WTC11 (cell line): Measurements from ENCODE around the gene RIC3. TPM values are rescaled to one million over a fixed set of nuclear protein-coding genes. Genes with fewer than 3 reads are reported as not detected.

Experiments used
- ATAC-seq: fragments of 200-7000 bp; cut with Tn5 transposase; 2 replicates; pipeline ENCODE4 v1.10.0; 2021; ENCODE audit warnings: mild to moderate bottlenecking, moderate library complexity
- CTCF ChIA-PET: fragments of 300-600 bp; sonication (Branson Sonifier 250); formaldehyde crosslinking; loops from one replicate; lab custom pipeline; 2021; ENCODE audit warnings: antibody characterized with exemption; lab: Charles Lee
- POLR2A ChIA-PET: fragments of 350-600 bp; sonication (Branson Sonifier 250); formaldehyde crosslinking; loops from one replicate; lab custom pipeline; 2021; ENCODE audit warnings: antibody characterized with exemption; lab: Charles Lee
- DNase-seq: peaks from one replicate; pipeline ENCODE4 v3.0.0; 2021; ENCODE audit warnings: low spot score
- H3K27ac Mint-ChIP-seq: 2 replicates; pipeline ENCODE4 v1.8.0; 2021; ENCODE audit warnings: mixed read lengths
- H3K27me3 Mint-ChIP-seq: 2 replicates; pipeline ENCODE4 v1.8.0; 2021; ENCODE audit warnings: low read depth, mild to moderate bottlenecking, moderate library complexity, mixed read lengths
- H3K36me3 Mint-ChIP-seq: 2 replicates; pipeline ENCODE4 v1.8.0; 2021; ENCODE audit warnings: mixed read lengths
- H3K4me1 Mint-ChIP-seq: 2 replicates; pipeline ENCODE4 v1.8.0; 2022; ENCODE audit warnings: mixed read lengths
- H3K4me3 Mint-ChIP-seq: 2 replicates; pipeline ENCODE4 v1.8.0; 2021; ENCODE audit warnings: mild to moderate bottlenecking, moderate library complexity, mixed read lengths
- H3K9me3 Mint-ChIP-seq: 2 replicates; pipeline ENCODE4 v1.8.0; 2021; ENCODE audit warnings: mixed read lengths
- AR ChIP-seq: fragments of 250-450 bp; sonication (Bioruptor Pico); IDR thresholded peaks from 2 replicates; pipeline ENCODE4 v1.9.0; 2021; ENCODE audit warnings: mild to moderate bottlenecking
- ATF3 ChIP-seq: sonication (generic); formaldehyde crosslinking; conservative IDR thresholded peaks from 2 replicates; pipeline ENCODE4 v1.8.1; 2022; ENCODE audit warnings: mild to moderate bottlenecking, missing genetic modification reagents
- CTCF ChIP-seq: fragments of 200-600 bp; IDR thresholded peaks from 2 replicates; pipeline ENCODE4 v1.8.0; 2022; ENCODE audit warnings: antibody characterized with exemption
- FOXJ3 ChIP-seq: sonication (generic); formaldehyde crosslinking; IDR thresholded peaks from 2 replicates; pipeline ENCODE4 v1.9.0; 2021; ENCODE audit warnings: missing genetic modification reagents, mild to moderate bottlenecking, borderline replicate concordance
- FOXK1 ChIP-seq: sonication (generic); formaldehyde crosslinking; IDR thresholded peaks from 2 replicates; pipeline ENCODE4 v1.8.0; 2022; ENCODE audit warnings: mild to moderate bottlenecking, moderate library complexity, missing genetic modification reagents
- NR1H2 ChIP-seq: sonication (generic); formaldehyde crosslinking; IDR thresholded peaks from 2 replicates; pipeline ENCODE4 v1.9.0; 2021; ENCODE audit warnings: mild to moderate bottlenecking, moderate library complexity, missing genetic modification reagents
- PRDM15 ChIP-seq: sonication (generic); formaldehyde crosslinking; IDR thresholded peaks from 2 replicates; pipeline ENCODE4 v1.8.0; 2022; ENCODE audit warnings: missing genetic modification reagents
- SMAD3 ChIP-seq: sonication (generic); formaldehyde crosslinking; IDR thresholded peaks from 2 replicates; pipeline ENCODE4 v1.8.0; 2022; ENCODE audit warnings: missing genetic modification reagents, mild to moderate bottlenecking, borderline replicate concordance
- SMAD4 ChIP-seq: sonication (generic); formaldehyde crosslinking; IDR thresholded peaks from 2 replicates; pipeline ENCODE4 v1.8.0; 2022; ENCODE audit warnings: mild to moderate bottlenecking, missing genetic modification reagents
- ZNF263 ChIP-seq: sonication (generic); formaldehyde crosslinking; IDR thresholded peaks from 2 replicates; pipeline ENCODE4 v1.8.1; 2022; ENCODE audit warnings: low read depth, mild to moderate bottlenecking, moderate library complexity, missing genetic modification reagents
- ZNF416 ChIP-seq: fragments of 250-450 bp; sonication (Bioruptor Pico); IDR thresholded peaks from 2 replicates; pipeline ENCODE4 v1.9.0; 2021; ENCODE audit warnings: mild to moderate bottlenecking, inconsistent platforms
- ZNF532 ChIP-seq: fragments of 250-450 bp; sonication (Bioruptor Pico); IDR thresholded peaks from 2 replicates; pipeline ENCODE4 v1.9.0; 2021; ENCODE audit warnings: mild to moderate bottlenecking, borderline replicate concordance
- total RNA-seq: library from RNA; stranded (reverse); gene quantifications from 3 replicates; pipeline ENCODE4 v1.2.3, GENCODE V29; 2021

The RIC3 gene
- total RNA-seq, 1 experiment from 2014 or later, result 15.7 TPM

GRCh38 chr11:8090756-8091155, 78.1 kb downstream of the RIC3 start:
- Mint-ChIP-seq H3K27ac (peak overlapping the region; percentile 8; the same call in 1 of the 2 replicates), H3K4me3 (no peak overlapping the region), H3K36me3 (peaks cover 22% of the 10 kb centered on the region), H3K9me3 (no peaks in the 10 kb centered on the region), H3K27me3 (no peaks in the 10 kb centered on the region), H3K4me1 (peaks cover 19% of the 10 kb centered on the region)
- ATAC-seq (peak; percentile 62), DNase-seq (peak; percentile 85)
- ChIA-PET POLR2A (interaction anchor here (0.5 to 1.3 kb wide), 4 partner anchors 9 to 190 kb away, joined by 3 to 5 read pairs (median 4); partner anchors contain the start of gene EIF3F), CTCF (interaction anchor here (0.6 to 10.3 kb wide), 34 partner anchors 10 to 216 kb away, joined by 3 to 278 read pairs (median 6); partner anchors contain the start of genes EIF3F, RIC3 and TUB)
- TF ChIP-seq ATF3 (CRISPR knock-in tag) (no peak), CTCF (peak; percentile 76), AR (CRISPR knock-in tag) (no peak), ZNF532 (no peak)

GRCh38 chr11:8089791-8090510, 78.9 kb downstream of the RIC3 start:
- no peak for TF ChIP-seq FOXK1 (CRISPR knock-in tag)
- TF ChIP-seq SMAD4 (CRISPR knock-in tag), result no peak
- no peak for TF ChIP-seq ZNF416 (CRISPR knock-in tag)
- no peak; the same call in 1 of the 2 replicates for ATAC-seq
- POLR2A ChIA-PET, result interaction anchor here (1.0 to 1.3 kb wide), 4 partner anchors 8 to 103 kb away, joined by 3 to 5 read pairs (median 4); partner anchors contain the start of gene EIF3F
- H3K4me1 Mint-ChIP-seq, result peaks cover 27% of the 10 kb centered on the region
- no peak for DNase-seq
- CTCF ChIA-PET, result interaction anchor here (0.6 to 10.3 kb wide), 37 partner anchors 10 to 215 kb away, joined by 3 to 278 read pairs (median 5); partner anchors contain the start of genes EIF3F, RIC3 and TUB
- no peak overlapping the region for H3K4me3 Mint-ChIP-seq
- H3K27me3 Mint-ChIP-seq, result no peaks in the 10 kb centered on the region
- no peak overlapping the region for H3K27ac Mint-ChIP-seq
- H3K36me3 Mint-ChIP-seq, result peaks cover 21% of the 10 kb centered on the region
- H3K9me3 Mint-ChIP-seq, result no peaks in the 10 kb centered on the region

GRCh38 chr11:8087756-8088155, 81.1 kb downstream of the RIC3 start:
- Mint-ChIP-seq H3K27ac (no peak overlapping the region), H3K4me3 (no peak overlapping the region), H3K36me3 (peaks cover 8% of the 10 kb centered on the region), H3K4me1 (peaks cover 47% of the 10 kb centered on the region), H3K27me3 (no peaks in the 10 kb centered on the region), H3K9me3 (no peaks in the 10 kb centered on the region)
- ATAC-seq (no peak), DNase-seq (no peak)
- POLR2A ChIA-PET, result interaction anchor here (1.3 kb wide), 1 partner anchor 70 kb away, joined by 4 read pairs; no protein-coding TSS in a partner anchor
- CTCF ChIA-PET, result interaction anchor here (0.5 to 10.3 kb wide), 15 partner anchors 13 to 154 kb away, joined by 3 to 278 read pairs (median 5); partner anchors contain the start of gene EIF3F
- TF ChIP-seq PRDM15 (CRISPR knock-in tag) (no peak), ZNF263 (CRISPR knock-in tag) (no peak), SMAD3 (no peak), FOXJ3 (no peak), NR1H2 (CRISPR knock-in tag) (no peak)
